SK-N-SH (cell line): ENCODE results near the gene NEU4. TPM values are rescaled to one million over a fixed set of nuclear protein-coding genes. Genes with fewer than 3 reads are reported as not detected.
A peak's percentile ranks its signal among the peaks of the same experiment; 100 is the strongest.

Source experiments
- CTCF ChIA-PET: fragments of 300-600, 350-600 bp; formaldehyde crosslinking; extraction: SDS; loops from one replicate; lab custom pipeline; 2021; lab: Yijun Ruan, JAX
- POLR2A ChIA-PET: fragments of 350-600 bp; sonication (Branson Sonifier 250); formaldehyde crosslinking; extraction: SDS; loops from one replicate; lab custom pipeline; 2020; ENCODE audit warnings: antibody characterized with exemption, inconsistent platforms; lab: Yijun Ruan, JAX
- DNase-seq: peaks from one replicate; pipeline ENCODE4 v3.0.0; 2012
- H2AFZ ChIP-seq: fragments of 200-600 bp; sonication (generic); 2 replicates; pipeline ENCODE4 v1.8.1; 2016; ENCODE audit warnings: antibody characterized with exemption, mild to moderate bottlenecking, low read depth
- H3F3A ChIP-seq: fragments of 200-600 bp; sonication (generic); replicated peaks from 2 replicates; pipeline ENCODE3; 2016; ENCODE audit warnings: antibody characterized with exemption, mild to moderate bottlenecking; ENCODE audit not compliant: insufficient read depth
- H3K27ac ChIP-seq, 2 experiments: fragments of 200-500 bp in 1 of 2; fragments of 200-600 bp in 1 of 2; sonication (Bioruptor generic) in 1 of 2; sonication (generic), shearing (Covaris generic) in 1 of 2; 2 replicates each; pipeline versions ENCODE4 v1.5.1 to v1.6.1; 2014 to 2016; ENCODE audit warnings: low read depth in 2 of 2, inconsistent platforms in 1 of 2, low read length in 1 of 2, mild to moderate bottlenecking in 1 of 2, mixed read lengths in 1 of 2
- H3K27me3 ChIP-seq: fragments of 200-600 bp; sonication (generic), shearing (Covaris generic); 2 replicates; pipeline ENCODE4 v1.6.1; 2016; ENCODE audit warnings: mixed run types; ENCODE audit not compliant: insufficient read depth
- H3K36me3 ChIP-seq, 2 experiments: fragments of 200-500 bp in 1 of 2; fragments of 200-600 bp in 1 of 2; sonication (Bioruptor generic) in 1 of 2; sonication (generic) in 1 of 2; replicated peaks in 1 of 2; 2 replicates each; pipeline versions ENCODE3 to v1.5.1; 2014 to 2016; ENCODE audit warnings: low read length in 1 of 2, mild to moderate bottlenecking in 1 of 2; ENCODE audit not compliant: insufficient read depth in 2 of 2, control insufficient read depth in 1 of 2
- H3K4me1 ChIP-seq, 2 experiments: fragments of 200-500 bp in 1 of 2; fragments of 200-600 bp in 1 of 2; sonication (Bioruptor generic) in 1 of 2; sonication (generic), shearing (Covaris generic) in 1 of 2; 2 replicates each; pipeline versions ENCODE4 v1.5.1 to v1.6.1; 2014 to 2016; ENCODE audit warnings: low read depth in 1 of 2, low read length in 1 of 2, mixed run types in 1 of 2; ENCODE audit not compliant: insufficient read depth in 2 of 2, control insufficient read depth in 1 of 2
- H3K4me2 ChIP-seq: fragments of 200-600 bp; sonication (generic), shearing (Covaris generic); 2 replicates; pipeline ENCODE4 v1.6.1; 2017; ENCODE audit warnings: mixed run types
- H3K4me3 ChIP-seq, 2 experiments: fragments of 200-500 bp in 1 of 2; fragments of 200-600 bp in 1 of 2; sonication (Bioruptor generic) in 1 of 2; sonication (generic), shearing (Covaris generic) in 1 of 2; 2 replicates each; pipeline versions ENCODE4 v1.5.1 to v1.8.1; 2014 to 2016; ENCODE audit warnings: low read depth in 2 of 2, inconsistent platforms in 1 of 2, low read length in 1 of 2, mild to moderate bottlenecking in 1 of 2, mixed read lengths in 1 of 2, moderate library complexity in 1 of 2
- H3K79me2 ChIP-seq: fragments of 200-600 bp; sonication (generic); 2 replicates; pipeline ENCODE4 v1.8.1; 2017; ENCODE audit warnings: mild to moderate bottlenecking; ENCODE audit not compliant: insufficient read depth
- H3K9ac ChIP-seq: fragments of 200-600 bp; sonication (generic); 2 replicates; pipeline ENCODE4 v1.6.1; 2017; ENCODE audit warnings: mixed run types
- H3K9me2 ChIP-seq: fragments of 200-600 bp; sonication (generic); 2 replicates; pipeline ENCODE4 v1.6.1; 2017; ENCODE audit warnings: mixed run types
- H3K9me3 ChIP-seq: fragments of 200-600 bp; sonication (generic); 2 replicates; pipeline ENCODE4 v1.6.1; 2017; ENCODE audit warnings: mixed run types, mild to moderate bottlenecking, moderate library complexity
- H4K20me1 ChIP-seq: fragments of 200-600 bp; sonication (generic); 2 replicates; pipeline ENCODE4 v1.6.1; 2017; ENCODE audit warnings: mild to moderate bottlenecking, mixed run types; ENCODE audit not compliant: insufficient read depth
- FOSL2 ChIP-seq: IDR thresholded peaks from 2 replicates; pipeline ENCODE4 v1.4.0; 2012; ENCODE audit warnings: low read depth, mild to moderate bottlenecking, moderate library complexity, borderline replicate concordance
- NFIC ChIP-seq: IDR thresholded peaks from 2 replicates; pipeline ENCODE4 v1.4.0; 2012; ENCODE audit warnings: borderline replicate concordance
- POLR2AphosphoS5 ChIP-seq: IDR thresholded peaks from 2 replicates; pipeline ENCODE4 v1.6.1; 2012; ENCODE audit warnings: low read depth, low read length
- RAD21 ChIP-seq: IDR thresholded peaks from 2 replicates; pipeline ENCODE4 v1.6.1; 2012; ENCODE audit warnings: mild to moderate bottlenecking, low read length
- SIN3A ChIP-seq: IDR thresholded peaks from 2 replicates; pipeline ENCODE4 v1.6.1; 2012; ENCODE audit warnings: low read depth, mild to moderate bottlenecking, low read length, moderate library complexity, borderline replicate concordance
- TCF12 ChIP-seq: IDR thresholded peaks from 2 replicates; pipeline ENCODE4 v1.4.0; 2012
- USF2 ChIP-seq: fragments of 150-350 bp; IDR thresholded peaks from 2 replicates; pipeline ENCODE4 v1.6.1; 2017; ENCODE audit warnings: antibody characterized with exemption, low read length, low read depth, borderline replicate concordance
- WGBS: methylation state at CpG from one replicate; pipeline ENCODE4 v1.1.6; 2017; ENCODE audit warnings: low lambda C conversion rate; 5-methylcytosine and 5-hydroxymethylcytosine counted together
- polyA plus RNA-seq, 3 experiments: library from polyadenylated mRNA; depleted of rRNA; stranded (reverse); fragments of >200 nt; gene quantifications; 2 replicates each; pipeline ENCODE4 v1.2.3, GENCODE V29; 2012
- TF ChIP-seq, protein P1 (sequence below): IDR thresholded peaks from 2 replicates; pipeline ENCODE4; 2012

NEU4 gene
- polyA plus RNA-seq, 1 of the 3 experiments (the other 2 are of a cell fraction), result 0.05 TPM

GRCh38 chr2:241772063-241772499 lies 36.9 kb upstream of the NEU4 start:
- Histone ChIP-seq H3K4me1 (peaks cover 20 to 23% of the 10 kb centered on the region in 2 experiments; a peak in 2 of 4 replicates), H3K9me2 (no peaks in the 10 kb centered on the region), H3K9me3 (no peaks in the 10 kb centered on the region), H3K4me2 (no peak overlapping the region), H3F3A (no peaks in the 10 kb centered on the region), H3K27ac (no peak overlapping the region), H3K79me2 (no peaks in the 10 kb centered on the region), H3K27me3 (no peaks in the 10 kb centered on the region), H3K4me3 (no peak overlapping the region), H4K20me1 (no peaks in the 10 kb centered on the region), H3K9ac (no peak overlapping the region), H2AFZ (no peak overlapping the region), H3K36me3 (no peaks in the 10 kb centered on the region)
- ChIA-PET POLR2A (no interaction called here), CTCF (interaction anchor here (1.7 to 1.9 kb wide), 3 partner anchors 9 to 106 kb away, joined by 4 to 6 read pairs (median 5); no protein-coding TSS in a partner anchor)
- 87% methylated on average over 9 of the region's 9 CpGs for WGBS
- DNase-seq, result no peak
- TF ChIP-seq SIN3A (no peak), TCF12 (no peak)

DNA sequence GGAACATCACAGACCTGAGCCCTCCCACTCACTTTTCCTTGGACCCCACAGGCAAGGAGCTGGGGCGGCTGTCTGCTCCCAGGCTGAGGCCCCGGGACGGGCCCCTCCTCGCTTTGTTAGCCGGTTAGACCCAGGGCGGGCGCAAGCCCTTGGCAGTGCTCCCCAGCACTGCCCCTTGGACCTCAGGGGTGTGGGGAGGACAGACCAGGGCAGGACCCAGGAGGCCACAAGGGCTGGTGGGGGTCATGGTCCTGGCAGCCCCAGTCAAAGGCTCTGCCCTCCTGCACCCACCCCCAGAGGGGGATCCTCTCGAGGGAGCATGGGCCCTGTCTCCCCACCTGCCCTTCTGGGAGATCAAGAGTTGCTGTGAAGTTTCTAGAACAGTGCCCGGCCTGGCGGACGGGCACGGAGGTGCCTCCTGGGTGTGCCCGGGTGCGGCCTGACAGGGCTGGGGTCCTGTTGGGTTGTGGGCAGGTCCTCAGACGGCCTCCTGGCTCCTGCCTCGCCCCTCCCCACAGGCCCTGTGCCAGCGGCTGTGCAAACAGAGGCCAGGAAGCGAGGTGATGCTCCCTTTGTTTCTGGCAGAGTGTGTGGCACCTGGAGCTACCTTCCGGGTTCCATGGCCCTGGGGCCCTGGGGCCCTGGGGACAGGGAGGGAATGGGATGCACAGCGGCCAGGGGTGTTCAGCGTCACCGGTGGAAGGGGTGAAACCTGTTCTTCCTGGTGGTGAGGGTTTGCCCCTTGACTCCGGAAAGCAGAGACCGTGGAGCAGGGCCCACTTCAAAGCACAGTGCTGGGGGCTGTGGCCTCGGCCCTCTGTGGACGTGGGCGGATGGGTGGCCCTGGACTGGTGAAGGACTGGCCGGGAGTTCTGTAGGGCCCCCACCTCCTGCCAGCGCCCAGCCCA lies 35.2 kb upstream of the NEU4 start:
- Histone ChIP-seq H3F3A (no peaks in the 10 kb centered on the region), H3K36me3 (no peaks in the 10 kb centered on the region), H3K9ac (no peak overlapping the region), H3K4me1 (peaks cover 11 to 20% of the 10 kb centered on the region in 2 experiments; a peak in 2 of 4 replicates), H2AFZ (no peak overlapping the region), H3K4me3 (no peak overlapping the region), H3K27me3 (no peaks in the 10 kb centered on the region), H3K4me2 (no peak overlapping the region), H3K27ac (no peak overlapping the region), H3K9me2 (no peaks in the 10 kb centered on the region), H3K9me3 (no peaks in the 10 kb centered on the region), H4K20me1 (no peaks in the 10 kb centered on the region), H3K79me2 (no peaks in the 10 kb centered on the region)
- DNase-seq, result peak; percentile 39
- TF ChIP-seq, protein P1, sequence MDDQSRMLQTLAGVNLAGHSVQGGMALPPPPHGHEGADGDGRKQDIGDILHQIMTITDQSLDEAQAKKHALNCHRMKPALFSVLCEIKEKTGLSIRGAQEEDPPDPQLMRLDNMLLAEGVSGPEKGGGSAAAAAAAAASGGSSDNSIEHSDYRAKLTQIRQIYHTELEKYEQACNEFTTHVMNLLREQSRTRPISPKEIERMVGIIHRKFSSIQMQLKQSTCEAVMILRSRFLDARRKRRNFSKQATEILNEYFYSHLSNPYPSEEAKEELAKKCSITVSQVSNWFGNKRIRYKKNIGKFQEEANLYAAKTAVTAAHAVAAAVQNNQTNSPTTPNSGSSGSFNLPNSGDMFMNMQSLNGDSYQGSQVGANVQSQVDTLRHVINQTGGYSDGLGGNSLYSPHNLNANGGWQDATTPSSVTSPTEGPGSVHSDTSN, result no peak
- TF ChIP-seq POLR2AphosphoS5 (no peak), SIN3A (no peak), RAD21 (no peak)
- 73% methylated on average over 4 of the region's 29 CpGs for WGBS
- ChIA-PET POLR2A (no interaction called here), CTCF (interaction anchor here (0.8 to 2.1 kb wide), 6 partner anchors 9 to 104 kb away, joined by 3 to 5 read pairs (median 4); no protein-coding TSS in a partner anchor)

DNA sequence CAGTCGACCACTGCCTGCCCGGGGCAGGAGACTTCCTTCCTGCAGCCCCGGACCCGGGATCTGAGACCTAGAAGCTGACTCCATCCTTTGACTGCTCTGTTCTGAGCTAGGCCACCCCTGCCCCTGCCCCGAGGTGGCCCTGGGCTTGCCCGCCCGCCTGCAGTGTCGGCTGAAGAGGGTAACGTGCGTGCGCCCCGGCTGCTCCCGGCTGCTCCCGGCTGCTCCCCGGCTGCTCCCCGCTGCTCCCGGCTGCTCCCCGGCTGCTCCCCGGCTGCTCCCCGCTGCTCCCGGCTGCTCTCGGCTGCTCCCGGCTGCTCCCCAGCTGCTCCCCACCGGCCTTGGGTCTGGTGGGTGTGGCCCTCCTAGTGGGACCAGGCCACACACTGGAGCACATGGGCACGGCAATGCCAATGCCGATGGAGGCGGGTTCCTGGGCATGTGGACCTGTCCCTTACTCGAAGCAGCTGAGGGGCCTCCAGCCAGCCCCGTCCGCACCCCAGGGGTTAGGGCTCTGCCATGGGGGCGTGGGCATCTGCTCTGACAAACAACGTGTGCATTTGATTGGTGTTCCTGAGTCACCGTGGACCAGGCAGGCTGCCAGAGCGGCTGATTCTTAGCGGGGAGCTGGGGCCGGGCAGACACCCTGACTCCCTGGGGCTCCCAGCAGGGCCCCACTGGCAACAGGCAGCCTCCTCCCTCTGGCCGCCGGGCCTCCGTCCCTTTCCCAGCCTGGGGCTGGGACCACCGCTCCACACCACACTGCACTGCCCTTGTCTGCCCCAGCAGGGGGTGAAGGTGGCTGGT lies 34.4 kb upstream of the NEU4 start:
- Histone ChIP-seq H3K9ac (no peak overlapping the region), H3K4me2 (no peak overlapping the region), H2AFZ (peak overlapping the region; percentile 56; the same call in 1 of the 2 replicates), H3F3A (no peaks in the 10 kb centered on the region), H3K9me2 (no peaks in the 10 kb centered on the region), H3K4me1 (peaks cover 11 to 20% of the 10 kb centered on the region in 2 experiments; a peak in 2 of 4 replicates), H3K27ac (no peak overlapping the region), H4K20me1 (no peaks in the 10 kb centered on the region), H3K36me3 (no peaks in the 10 kb centered on the region), H3K27me3 (no peaks in the 10 kb centered on the region), H3K4me3 (no peak overlapping the region), H3K79me2 (no peaks in the 10 kb centered on the region), H3K9me3 (no peaks in the 10 kb centered on the region)
- CTCF ChIA-PET, result interaction anchor here (0.9 to 2.1 kb wide), 4 partner anchors 12 to 104 kb away, joined by 3 to 5 read pairs (median 4); no protein-coding TSS in a partner anchor
- WGBS, result 79% methylated on average over 27 of the region's 40 CpGs
- TF ChIP-seq FOSL2, result 0 out of 2 replicates have a peak, but pooled peaks have one; percentile 20
- TF ChIP-seq USF2, result no peak
- TF ChIP-seq, protein P1, result peak; percentile 60
- TF ChIP-seq NFIC, result peak; percentile 22; the same call in 1 of the 2 replicates
- peak; percentile 63 for DNase-seq
- POLR2A ChIA-PET, result interaction anchor here (0.6 kb wide), 1 partner anchor 76 kb away, joined by 3 read pairs; no protein-coding TSS in a partner anchor
